HG02970 (cell line): Measurements from ENCODE around the gene JAK1.
A peak's percentile ranks its signal among the peaks of the same experiment; 100 is the strongest.
"Not testable (repeated sequence)": the region's sequence is repeated elsewhere in the genome, so short reads cannot be mapped to it uniquely, and the experiment has no call there.

Experiments
- ATAC-seq: cut with Tn5 transposase; IDR thresholded peaks from one replicate; pipeline ENCODE4 v1.9.1; 2021; ENCODE audit warnings: mild to moderate bottlenecking, moderate library complexity, moderate number of reproducible peaks; ENCODE audit not compliant: unreplicated experiment, low FRiP score

JAK1 gene

DNA sequence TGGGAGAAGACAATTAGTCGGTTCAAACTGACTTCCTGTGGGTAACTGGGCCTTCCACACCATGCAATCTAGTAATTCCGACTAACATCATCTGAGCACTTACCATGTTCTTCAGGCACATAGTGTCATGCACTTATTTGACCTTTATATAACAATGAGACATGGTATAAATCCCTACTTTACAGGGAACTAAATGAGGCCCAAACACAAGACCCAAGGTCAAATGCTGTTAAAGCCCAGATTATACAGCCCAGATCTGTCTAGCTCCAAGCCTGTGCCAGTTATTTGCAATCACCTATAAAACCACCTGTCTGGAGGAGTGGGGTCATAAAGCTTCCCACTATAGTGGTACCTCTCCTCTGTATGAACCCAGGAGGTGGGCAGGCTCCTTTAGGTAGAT, 40.8 kb downstream of the JAK1 start:
- ATAC-seq = no peak

DNA sequence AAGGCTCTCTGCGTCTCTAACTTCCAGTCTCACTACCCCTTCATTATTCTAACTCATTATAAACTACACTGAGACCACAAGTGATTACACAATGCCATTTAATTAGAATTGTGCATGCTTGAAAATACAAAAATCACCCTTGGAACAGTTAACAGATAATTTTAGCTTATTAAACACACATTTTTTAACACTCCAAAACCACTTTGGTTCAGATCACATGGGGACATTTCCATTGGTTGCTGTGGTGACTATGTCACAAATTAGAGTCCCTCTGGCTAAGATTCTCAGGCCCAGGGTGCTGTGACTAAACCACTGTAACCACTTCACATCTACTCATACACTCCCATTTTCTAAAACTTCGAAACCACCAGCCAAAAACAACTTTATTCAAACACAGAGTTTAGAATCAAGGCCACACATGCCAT, 43.0 kb downstream of the JAK1 start:
- no peak for ATAC-seq

DNA sequence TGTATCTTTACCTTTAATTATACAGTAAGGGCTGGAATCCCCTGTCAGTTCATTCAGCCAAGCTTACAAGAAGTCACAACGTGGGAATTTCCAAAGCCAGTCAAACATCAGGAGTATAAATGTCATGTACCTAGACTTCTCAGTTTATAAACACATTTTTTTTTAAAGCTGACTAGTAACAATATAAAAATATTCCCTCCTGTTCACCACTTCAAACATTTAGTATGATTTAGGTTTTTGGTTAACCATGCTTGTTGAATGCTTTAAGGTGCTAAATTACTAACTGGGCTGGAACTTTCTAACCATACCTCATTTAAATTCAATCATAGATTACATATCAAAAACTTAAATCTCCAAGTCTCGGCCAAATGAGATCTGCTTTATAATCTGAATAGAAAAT, 44.0 kb downstream of the JAK1 start:
- no peak for ATAC-seq

DNA sequence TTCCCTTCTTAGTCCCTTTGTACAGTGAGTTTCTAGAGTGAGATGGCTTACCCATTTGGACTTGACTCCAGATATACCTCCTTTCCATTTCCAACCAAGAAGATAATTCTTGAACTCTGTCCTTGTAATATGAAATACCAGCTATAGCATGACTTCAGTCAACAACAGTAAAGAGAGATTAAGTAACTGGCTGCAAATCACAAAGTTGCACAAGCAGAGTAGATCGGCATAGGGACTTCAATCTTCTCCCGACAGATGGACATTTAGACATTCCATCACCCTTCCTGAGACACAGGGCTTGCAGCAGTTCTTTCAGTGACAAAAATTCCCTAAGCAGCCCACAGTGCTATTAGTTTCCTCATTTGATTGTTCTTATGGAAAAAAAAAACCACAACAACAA, 44.6 kb downstream of the JAK1 start:
- ATAC-seq = no peak

DNA sequence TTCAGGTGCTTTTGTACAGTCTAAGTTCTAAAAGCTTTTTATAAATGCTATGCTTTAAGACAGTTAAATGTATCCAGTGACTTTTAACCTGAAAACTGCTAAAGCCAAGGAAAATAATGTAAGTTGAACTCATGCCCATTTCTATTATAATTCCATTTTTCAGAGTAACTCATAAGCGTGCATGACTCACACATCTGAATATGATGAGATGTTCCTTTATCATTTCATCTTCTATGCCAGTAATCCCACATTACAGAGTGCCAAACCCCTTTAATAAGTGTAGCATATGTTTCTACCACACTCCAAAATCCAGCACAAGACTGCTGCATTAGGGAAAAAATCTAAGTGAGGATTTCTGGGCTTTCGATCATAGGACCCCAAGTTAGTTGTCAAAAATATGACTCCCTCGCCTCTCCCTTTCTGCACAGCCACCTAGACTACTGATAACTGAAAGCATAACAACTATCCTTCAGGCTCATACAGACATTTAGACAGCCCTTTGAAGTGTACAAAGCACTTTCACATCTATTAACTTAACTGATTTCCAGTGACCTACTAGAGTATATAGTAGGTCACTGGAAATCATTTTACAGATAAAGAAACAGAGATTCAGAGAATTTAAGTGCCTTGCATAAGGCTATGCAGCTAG, 45.3 kb downstream of the JAK1 start:
- ATAC-seq = no peak

DNA sequence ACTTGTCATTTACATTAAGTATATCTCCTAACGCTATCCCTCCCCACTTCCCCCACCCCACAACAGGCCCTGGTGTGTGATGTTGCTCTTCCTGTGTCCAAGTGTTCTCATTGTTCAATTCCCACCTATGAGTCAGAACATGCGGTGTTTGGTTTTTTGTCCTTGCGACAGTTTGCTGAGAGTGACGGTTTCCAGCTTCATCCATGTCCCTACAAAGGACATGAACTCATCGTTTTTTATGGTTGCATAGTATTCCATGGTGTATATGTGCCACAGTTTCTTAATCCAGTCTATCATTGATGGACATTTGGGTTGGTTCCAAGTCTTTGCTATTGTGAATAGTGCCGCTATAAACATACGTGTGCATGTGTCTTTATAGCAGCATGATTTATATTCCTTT, 47.2 kb downstream of the JAK1 start:
- not testable (repeated sequence) for ATAC-seq

DNA sequence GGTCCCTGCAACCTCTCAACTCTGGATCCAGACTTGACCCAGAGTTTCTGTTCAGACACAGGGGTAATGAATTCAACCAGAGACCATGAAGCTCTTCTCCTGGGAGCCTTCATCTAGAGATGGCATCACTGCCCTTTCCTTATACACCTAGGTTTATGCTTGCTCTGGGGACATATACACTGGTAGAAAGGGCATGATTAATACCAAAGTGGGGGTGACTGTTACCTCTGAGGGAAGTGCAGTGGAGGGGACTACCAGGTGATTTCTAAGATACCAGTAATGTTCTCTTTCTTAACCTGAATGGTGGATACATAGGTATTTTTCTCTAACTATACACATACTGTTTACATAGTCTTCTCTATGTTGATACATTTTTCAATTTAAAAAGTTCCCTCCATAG, 48.4 kb downstream of the JAK1 start:
- ATAC-seq = no peak

DNA sequence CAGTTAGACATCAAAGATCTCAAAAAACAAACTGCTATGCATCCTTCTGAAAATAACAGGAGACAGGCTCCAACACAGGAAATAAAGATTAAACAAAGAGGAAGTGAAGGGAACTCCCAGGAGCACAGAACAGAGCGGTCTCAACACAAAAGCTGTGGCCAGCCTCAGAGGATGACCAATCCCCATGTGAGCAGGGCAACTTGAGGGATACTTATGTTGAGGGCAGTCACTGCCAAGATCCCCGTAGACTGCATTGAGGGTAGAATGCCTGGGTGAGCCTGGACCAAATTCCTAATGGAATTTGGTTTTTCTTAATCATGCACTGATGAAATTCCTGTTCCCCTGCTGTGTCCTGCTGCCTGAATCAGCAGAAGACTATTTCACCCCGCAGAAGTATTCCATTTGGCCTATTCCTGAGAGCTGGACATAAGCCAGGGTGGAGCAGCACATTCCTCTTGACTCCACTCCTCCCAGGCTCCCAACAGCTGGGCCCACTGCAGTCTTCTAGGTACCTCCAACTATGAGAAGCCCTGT, 49.0 kb downstream of the JAK1 start:
- no peak for ATAC-seq

DNA sequence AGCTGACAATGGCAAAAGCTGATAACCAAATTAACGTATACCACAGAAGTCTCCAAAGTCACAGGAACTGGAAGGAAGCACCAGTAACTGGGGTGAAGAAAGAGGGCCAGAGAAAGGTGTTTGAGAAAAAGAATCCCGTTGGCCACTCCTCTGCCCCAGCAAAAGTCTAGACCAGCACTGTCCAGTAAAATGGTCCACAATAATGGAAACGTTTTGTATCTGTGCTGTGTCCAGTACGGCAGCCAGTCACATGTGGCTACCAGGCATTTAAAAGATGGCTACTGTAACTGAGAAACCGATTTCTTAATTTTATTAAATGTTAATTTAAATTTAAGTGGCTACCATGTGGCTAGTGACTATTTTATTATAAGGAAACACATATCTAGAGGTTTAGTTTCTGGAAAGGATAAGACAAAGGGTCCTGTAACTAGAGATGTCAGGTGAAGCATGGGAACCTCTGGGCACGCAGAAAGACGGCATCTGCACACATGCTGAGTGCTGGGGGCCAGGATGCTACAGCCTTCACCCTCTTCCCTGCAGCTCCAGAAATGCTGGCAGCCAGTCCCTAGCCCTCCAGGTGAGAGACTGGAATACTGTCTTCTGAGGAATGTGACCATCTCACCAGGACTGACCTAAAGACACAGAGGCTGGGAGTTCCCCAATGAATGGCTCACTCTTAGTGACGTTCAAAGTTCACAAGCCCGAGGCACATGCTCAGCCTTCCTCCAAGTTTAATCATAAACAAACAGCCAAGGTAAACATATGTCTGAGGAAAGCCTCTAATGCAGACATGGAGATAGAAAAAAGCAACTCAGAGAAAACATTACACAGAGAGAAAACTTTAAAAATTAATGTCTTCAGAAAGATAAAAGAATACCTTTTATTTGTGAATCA, 50.7 kb downstream of the JAK1 start:
- no peak for ATAC-seq

DNA sequence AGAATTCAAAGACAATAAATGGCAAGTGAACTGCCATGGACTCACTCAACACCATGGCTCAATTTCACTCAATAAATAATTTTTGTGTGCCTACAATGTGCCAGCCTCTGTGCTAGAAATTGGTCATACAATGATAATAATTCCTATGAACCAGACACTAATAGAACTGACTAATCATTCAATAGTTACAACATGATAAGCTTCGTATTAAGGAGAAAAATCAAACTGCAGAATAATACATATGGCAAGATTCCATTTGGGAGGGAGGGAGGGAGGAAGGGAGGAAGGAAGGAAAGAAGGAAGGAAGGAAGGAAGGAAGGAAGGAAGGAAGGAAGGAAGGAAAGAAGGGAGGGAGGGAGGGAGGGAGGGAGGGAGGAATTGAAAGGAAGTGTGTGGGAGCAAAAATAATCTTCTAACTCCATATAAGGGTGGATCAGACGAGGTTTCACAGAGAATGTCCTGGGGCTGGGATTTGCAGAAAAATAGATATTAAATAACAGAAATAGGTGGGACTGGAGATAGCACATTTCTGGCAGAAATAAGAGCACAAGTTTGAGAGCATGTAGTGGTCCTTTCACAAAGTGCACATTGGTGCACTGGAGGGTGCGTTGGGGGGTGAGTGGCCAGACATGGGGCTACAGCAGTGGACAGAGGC, 52.9 kb downstream of the JAK1 start:
- ATAC-seq = no peak

DNA sequence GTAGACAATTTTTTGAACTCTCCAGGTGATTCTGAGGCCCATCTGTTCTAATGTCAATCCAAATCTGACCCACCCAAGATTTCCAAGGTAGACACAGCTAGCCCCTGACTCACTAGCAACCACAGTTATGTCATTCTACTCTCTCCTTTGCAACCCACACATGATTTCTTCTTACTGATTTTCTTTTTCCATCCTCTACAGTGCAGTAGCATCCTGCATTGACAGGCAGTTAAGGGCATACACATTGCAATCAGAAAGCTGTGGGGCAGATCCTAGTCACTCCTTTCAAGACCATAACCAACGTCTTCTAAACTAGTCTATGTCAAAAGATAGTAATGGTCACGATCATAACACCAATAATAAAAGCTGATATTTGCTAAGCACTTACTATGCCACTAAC, 54.2 kb downstream of the JAK1 start:
- no peak for ATAC-seq

DNA sequence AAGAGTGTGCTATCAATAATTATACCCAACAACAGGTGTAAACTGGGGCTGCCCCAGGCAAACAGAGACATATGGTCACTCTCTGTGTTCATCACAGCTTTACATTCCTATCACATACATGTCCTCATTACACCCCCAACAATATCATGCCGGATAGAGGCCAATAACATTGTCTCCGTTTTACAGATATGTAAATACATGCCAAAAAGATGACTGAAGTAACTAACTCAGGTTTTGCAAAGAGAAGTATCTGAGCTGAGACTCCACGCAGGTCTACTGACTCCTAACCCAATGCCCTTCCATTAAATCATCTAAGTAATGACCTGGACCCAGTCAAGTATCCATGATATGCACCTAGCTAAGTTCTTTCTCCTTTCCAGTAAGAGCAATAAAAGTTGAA, 55.0 kb downstream of the JAK1 start:
- ATAC-seq = no peak

DNA sequence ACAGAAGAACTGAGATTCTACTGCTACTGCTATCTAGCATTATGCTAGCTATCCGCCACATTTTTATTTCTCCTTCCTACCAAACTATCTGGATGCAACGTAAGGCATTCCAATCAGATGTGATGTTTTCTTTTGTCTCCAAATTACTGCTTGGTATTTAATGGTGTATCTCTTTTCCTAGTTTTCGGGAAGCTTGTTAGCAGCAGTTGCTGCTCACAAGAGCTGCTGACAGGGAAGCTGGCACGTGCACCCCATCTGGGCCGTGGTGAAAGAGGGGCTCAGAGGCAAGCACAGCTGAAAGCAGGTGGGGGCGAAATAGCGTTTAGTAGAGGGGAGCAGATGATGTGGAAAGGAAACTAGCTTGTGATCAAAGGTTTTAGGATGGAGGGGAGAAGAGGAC, 57.3 kb downstream of the JAK1 start:
- ATAC-seq = no peak

DNA sequence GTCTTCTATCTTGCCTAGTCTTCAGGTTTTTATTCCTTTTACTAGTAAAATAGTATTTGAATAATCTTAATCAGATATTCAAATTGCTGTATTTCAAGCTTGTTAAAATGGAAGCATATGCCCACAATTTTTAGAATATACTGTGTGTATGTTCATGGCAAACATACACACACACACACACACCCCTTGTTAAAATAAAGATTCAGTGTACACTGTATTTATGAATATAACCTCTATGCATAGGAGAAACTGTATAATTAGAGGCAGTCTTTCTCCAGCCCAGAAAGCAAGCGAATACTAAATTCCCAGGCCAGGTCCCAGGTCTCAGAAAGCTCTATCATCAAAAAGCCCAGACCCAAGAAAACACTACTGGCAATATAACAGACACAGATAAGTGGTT, 57.8 kb downstream of the JAK1 start:
- ATAC-seq = no peak

DNA sequence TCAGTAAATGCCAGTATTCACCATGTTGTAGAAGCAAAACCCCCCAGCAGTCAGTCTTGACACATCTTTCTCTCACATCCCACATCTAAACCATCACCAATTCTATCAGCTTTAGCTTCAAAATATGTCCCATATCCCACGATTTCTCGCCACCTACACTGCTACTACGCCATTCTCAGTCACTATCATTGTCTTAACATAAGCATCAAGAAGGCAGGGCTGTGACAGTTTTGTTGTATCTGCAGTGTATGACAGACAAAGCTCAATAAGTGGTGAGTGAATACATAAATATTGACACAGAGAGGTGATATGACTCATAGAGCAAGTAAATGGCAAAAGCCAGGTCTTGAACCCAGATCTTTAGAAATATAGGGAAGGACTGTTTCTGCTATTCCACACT, 59.9 kb downstream of the JAK1 start:
- ATAC-seq = no peak

DNA sequence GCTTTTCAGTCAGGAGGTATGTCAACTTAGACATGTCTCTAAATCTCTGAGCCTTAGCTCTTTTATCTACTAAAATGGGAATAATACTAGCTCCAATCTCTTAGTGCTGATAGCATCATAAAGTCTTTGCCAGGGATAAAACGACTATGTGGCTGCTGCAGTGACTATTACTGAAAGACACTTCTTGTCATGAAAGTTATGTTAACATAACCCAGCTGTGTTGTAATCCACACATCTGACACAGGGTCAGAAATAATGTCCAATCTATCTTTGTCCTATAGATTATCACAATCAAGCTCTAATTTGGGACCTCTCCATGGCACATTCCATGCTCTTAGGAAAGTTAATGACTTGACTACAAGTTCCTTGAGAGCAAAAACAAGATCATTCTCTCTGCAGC, 62.8 kb downstream of the JAK1 start:
- no peak for ATAC-seq

DNA sequence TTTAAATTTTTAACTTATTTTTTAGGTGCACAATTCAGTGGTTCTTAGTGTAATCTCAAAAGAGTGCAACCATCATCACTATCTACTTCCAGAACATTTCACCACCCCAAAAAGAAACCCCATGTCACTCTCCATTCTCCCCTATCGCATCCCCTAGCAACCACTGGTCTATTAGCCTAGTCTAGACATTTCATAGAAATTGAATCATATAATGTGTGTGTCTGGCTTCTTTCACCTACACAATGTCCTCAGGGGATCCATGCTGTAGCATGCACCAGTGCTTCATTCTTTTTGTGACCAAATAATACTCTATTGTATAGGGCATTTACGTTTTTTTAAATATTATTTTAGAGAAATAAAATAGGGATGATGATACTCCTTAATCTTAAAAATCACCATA, 64.7 kb downstream of the JAK1 start:
- no peak for ATAC-seq

DNA sequence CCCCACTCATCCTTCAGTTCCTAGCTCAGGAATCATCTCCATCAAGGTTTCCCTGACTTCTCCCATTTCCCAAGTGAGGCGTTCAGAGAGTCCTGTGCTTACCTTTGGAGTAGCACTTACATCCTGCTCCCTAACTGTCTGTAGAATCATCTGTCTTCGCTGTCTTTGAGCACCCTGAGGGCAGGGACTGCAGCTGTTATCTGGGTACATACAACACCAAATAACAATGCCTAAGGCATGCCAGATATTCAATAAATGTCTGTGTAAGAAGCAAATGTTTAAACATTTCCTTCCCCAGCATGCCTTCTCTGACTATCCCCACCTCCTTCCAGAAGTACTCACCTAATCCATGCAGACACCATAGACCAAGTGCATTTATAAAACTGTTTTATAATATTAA, 65.4 kb downstream of the JAK1 start:
- ATAC-seq = no peak

DNA sequence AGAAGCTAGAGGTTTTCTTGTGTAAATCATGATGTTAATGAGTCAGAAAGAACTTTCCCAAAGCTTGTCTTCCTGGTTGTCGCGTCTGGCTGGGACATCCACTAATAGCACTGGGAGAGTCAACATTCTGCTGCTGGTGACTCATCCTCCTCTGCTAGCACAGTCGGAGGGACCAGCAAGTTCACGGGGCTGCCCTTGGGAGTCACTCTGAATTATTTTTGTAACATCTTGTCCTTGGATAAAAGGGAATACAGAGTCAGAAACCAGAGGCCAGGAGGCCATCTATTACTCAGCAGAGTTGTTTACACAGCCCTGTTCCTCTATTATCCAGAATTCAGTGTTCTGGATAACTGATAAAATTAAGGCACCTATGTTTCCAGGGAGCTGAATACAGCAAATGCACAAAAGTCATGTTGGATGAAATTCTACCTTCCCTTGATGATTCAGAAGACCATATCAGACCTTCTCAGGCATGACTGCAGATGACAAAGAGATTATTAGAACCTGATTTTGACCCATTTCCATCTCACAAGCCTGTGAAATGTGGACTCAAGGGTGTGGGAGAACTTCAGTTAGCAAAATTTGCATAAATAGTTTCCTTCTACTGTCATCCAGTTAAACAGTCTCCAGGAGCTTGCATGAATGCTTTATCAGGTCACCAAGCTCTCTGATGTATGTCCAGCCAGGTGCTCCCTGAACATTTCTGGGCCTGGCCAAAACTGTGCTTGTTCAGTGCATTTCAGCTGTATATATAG, 68.1 kb downstream of the JAK1 start:
- ATAC-seq = peak; percentile 55

DNA sequence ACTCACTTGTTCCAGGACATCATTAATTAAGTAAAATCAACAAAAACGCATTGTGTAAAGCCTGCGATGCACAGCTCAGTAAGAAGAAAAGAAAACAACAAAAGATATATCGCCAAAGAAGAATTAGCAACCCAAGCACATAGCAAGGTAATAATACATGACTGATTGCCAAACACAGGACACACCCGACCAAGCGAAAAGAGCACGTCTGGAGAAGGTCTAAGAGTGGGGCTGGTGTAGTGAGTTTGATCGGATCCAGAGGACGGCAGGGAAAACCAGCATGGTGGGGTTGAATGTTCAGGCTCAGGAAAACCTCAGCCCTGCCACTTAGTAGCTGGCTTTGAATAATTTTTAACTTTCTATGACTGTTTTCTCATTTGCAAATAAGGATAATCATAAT, 69.8 kb downstream of the JAK1 start:
- ATAC-seq = no peak

DNA sequence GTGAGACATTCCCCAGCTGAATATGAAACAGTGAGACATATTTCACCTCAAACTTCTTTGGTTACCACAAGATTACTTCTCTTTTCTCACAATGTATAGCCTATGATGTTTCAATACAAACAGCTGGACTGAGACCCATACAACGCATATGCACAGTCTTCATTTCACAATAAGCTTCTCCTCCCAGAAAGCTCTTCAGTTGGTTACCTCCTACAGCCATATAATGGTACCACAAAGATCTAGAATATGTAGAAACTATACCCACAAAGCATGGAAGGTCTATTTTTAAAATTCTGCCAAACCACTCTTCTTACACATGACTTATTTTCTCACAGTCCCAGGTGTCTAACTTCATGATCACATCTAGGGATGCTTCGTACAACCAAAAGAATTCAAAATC, 70.8 kb downstream of the JAK1 start:
- peak; percentile 56 for ATAC-seq
